Chondrocyte (in vitro differentiated cells): ENCODE measurements around the gene GPN2. TPM values are rescaled to one million over a fixed set of nuclear protein-coding genes. Genes with fewer than 3 reads are reported as not detected.
"Not testable (repeated sequence)": the region's sequence is repeated elsewhere in the genome, so short reads cannot be mapped to it uniquely, and the experiment has no call there.

Source experiments
- DNase-seq: peaks from one replicate; pipeline ENCODE4 v3.0.0; 2021; ENCODE audit warnings: mixed read lengths, low spot score
- H3K27ac Mint-ChIP-seq: one replicate; pipeline ENCODE4 v1.8.0; 2021; ENCODE audit warnings: mild to moderate bottlenecking, moderate library complexity, mixed read lengths; ENCODE audit not compliant: unreplicated experiment
- H3K27me3 Mint-ChIP-seq: 2 replicates; pipeline ENCODE4 v1.8.0; 2021; ENCODE audit warnings: low read depth, mixed read lengths
- H3K36me3 Mint-ChIP-seq: 2 replicates; pipeline ENCODE4 v1.8.0; 2021; ENCODE audit warnings: low read depth, mixed read lengths
- H3K4me1 Mint-ChIP-seq: 2 replicates; pipeline ENCODE4 v1.8.0; 2021; ENCODE audit warnings: low read depth, mild to moderate bottlenecking, mixed read lengths
- H3K4me3 Mint-ChIP-seq: one replicate; pipeline ENCODE4 v1.8.0; 2021; ENCODE audit warnings: mild to moderate bottlenecking, moderate library complexity, mixed read lengths; ENCODE audit not compliant: unreplicated experiment
- H3K9me3 Mint-ChIP-seq: 2 replicates; pipeline ENCODE4 v1.8.0; 2021; ENCODE audit warnings: low read depth, mixed read lengths
- total RNA-seq: library from RNA; stranded (reverse); gene quantifications from 3 replicates; pipeline ENCODE4 v1.2.1, GENCODE V29; 2021
- TF ChIP-seq, protein P1 (sequence below): fragments of 200-600 bp; sonication (generic); IDR thresholded peaks from 2 replicates; pipeline ENCODE4 v1.5.0; 2021; ENCODE audit warnings: antibody characterized with exemption, mild to moderate bottlenecking, moderate library complexity

The GPN2 gene
- total RNA-seq, 1 donor from 2014 or later = 19.8 TPM

GRCh38 chr1:26851106-26851684 is 38.9 kb downstream of the GPN2 start:
- Mint-ChIP-seq H3K36me3 (peaks cover 42% of the 10 kb centered on the region), H3K4me1 (peaks cover 20% of the 10 kb centered on the region), H3K27ac (no peak overlapping the region), H3K4me3 (no peak overlapping the region), H3K9me3 (no peaks in the 10 kb centered on the region), H3K27me3 (no peaks in the 10 kb centered on the region)
- no peak for DNase-seq
- TF ChIP-seq, protein P1, sequence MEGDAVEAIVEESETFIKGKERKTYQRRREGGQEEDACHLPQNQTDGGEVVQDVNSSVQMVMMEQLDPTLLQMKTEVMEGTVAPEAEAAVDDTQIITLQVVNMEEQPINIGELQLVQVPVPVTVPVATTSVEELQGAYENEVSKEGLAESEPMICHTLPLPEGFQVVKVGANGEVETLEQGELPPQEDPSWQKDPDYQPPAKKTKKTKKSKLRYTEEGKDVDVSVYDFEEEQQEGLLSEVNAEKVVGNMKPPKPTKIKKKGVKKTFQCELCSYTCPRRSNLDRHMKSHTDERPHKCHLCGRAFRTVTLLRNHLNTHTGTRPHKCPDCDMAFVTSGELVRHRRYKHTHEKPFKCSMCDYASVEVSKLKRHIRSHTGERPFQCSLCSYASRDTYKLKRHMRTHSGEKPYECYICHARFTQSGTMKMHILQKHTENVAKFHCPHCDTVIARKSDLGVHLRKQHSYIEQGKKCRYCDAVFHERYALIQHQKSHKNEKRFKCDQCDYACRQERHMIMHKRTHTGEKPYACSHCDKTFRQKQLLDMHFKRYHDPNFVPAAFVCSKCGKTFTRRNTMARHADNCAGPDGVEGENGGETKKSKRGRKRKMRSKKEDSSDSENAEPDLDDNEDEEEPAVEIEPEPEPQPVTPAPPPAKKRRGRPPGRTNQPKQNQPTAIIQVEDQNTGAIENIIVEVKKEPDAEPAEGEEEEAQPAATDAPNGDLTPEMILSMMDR = peak; percentile 49

- Mint-ChIP-seq H3K36me3 (peaks cover 39% of the 10 kb centered on the region), H3K4me3 (no peak overlapping the region), H3K27me3 (no peaks in the 10 kb centered on the region), H3K27ac (peak overlapping the region; percentile 86), H3K4me1 (peaks cover 20% of the 10 kb centered on the region), H3K9me3 (no peaks in the 10 kb centered on the region)
- DNase-seq = no peak
- TF ChIP-seq, protein P1 = no peak
Measured at GRCh38 chr1:26848941-26849774, 40.9 kb downstream of the GPN2 start.

GRCh38 chr1:26848499-26848898 is 41.6 kb downstream of the GPN2 start:
- Mint-ChIP-seq H3K27me3 (no peaks in the 10 kb centered on the region), H3K9me3 (no peaks in the 10 kb centered on the region), H3K27ac (peak overlapping the region; percentile 86), H3K36me3 (peaks cover 38% of the 10 kb centered on the region), H3K4me3 (no peak overlapping the region), H3K4me1 (peaks cover 20% of the 10 kb centered on the region)
- TF ChIP-seq, protein P1 = no peak
- no peak for DNase-seq

DNA sequence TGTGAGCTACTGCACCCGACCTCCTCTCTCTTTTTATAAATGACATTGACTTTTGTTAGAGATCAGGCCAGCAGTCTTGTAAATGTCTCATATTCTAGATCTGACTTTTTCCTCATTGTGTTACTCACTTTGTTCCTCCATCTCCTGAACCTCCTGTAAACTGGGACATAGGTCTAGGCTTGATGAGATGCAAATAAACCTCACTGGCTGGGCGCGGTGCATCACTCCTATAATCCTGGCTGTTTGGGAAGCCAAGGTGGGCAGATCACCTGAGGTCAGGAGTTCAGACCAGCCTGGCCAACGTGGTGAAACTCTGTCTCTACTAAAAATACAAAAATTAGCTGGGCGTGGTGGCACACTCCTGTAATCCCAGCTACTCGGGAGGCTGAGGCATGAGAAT is 42.3 kb downstream of the GPN2 start:
- not testable (repeated sequence) for H3K27ac Mint-ChIP-seq, H3K27me3 Mint-ChIP-seq, H3K9me3 Mint-ChIP-seq, DNase-seq, H3K4me3 Mint-ChIP-seq
- Mint-ChIP-seq H3K4me1 (peaks cover 16% of the 10 kb centered on the region), H3K36me3 (peaks cover 35% of the 10 kb centered on the region)

DNA sequence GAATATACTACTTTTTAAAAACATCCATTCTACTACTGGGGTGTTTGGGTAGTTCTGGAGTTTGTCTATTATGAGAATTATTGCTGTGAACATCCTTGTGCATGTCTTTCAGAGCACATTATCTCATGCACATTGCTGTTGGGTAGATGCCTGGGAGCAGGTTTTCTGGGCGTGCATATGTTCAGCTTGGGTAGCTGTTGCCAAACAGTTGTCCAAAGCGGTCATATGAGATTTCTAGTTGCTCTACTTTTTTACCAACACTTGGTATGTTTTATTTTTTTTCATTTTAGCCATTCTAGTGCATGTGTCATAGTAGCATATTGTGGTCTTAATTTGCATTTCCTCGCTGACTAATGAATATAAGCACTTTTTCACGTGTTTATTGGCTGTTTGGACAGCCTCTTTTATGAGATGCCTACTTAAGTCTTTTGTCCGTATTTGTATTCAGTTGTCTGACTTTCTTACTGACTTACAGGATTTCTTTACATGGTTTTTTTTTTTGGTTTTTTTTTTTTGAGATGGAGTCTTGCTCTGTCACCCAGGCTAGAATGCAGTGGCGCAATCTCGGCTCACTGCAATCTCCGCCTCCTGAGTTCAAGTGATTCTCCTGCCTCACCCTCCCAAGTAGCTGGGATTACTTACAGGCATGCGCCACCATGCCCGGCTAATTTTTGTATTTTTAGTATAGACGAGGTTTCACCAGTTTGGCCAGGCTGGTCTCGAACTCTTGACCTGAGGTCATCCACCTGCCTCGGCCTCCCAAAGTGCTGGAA is 45.5 kb downstream of the GPN2 start:
- no peak overlapping the region for H3K27ac Mint-ChIP-seq
- H3K4me1 Mint-ChIP-seq = peaks cover 15% of the 10 kb centered on the region
- H3K27me3 Mint-ChIP-seq = no peaks in the 10 kb centered on the region
- H3K36me3 Mint-ChIP-seq = peaks cover 10% of the 10 kb centered on the region
- H3K4me3 Mint-ChIP-seq = no peak overlapping the region
- TF ChIP-seq, protein P1 = no peak
- no peak for DNase-seq
- H3K9me3 Mint-ChIP-seq = no peaks in the 10 kb centered on the region
